DOHH2 (cell line): ENCODE measurements around the gene SEMA6A.

Source experiments
- H3F3A ChIP-seq: fragments of 200-600 bp; sonication (generic), shearing (Covaris generic); 2 replicates; pipeline ENCODE4 v1.6.0; 2016; ENCODE audit warnings: antibody characterized with exemption, mild to moderate bottlenecking; ENCODE audit not compliant: control insufficient read depth, insufficient read depth
- H3K27ac ChIP-seq: fragments of 200-600 bp; sonication (generic); 2 replicates; pipeline ENCODE4 v1.5.1; 2014; ENCODE audit warnings: low read depth, mild to moderate bottlenecking, low read length, moderate library complexity
- H3K27me3 ChIP-seq: fragments of 200-600 bp; sonication (generic); 2 replicates; pipeline ENCODE4 v1.6.1; 2014; ENCODE audit warnings: mild to moderate bottlenecking, low read length, mixed read lengths; ENCODE audit not compliant: control insufficient read depth
- H3K36me3 ChIP-seq: fragments of 200-600 bp; sonication (generic); 2 replicates; pipeline ENCODE4 v1.6.1; 2014; ENCODE audit warnings: mild to moderate bottlenecking, low read length, moderate library complexity, mixed read lengths; ENCODE audit not compliant: control insufficient read depth
- H3K4me1 ChIP-seq: fragments of 200-600 bp; sonication (generic); 2 replicates; pipeline ENCODE4 v1.6.1; 2014; ENCODE audit warnings: mild to moderate bottlenecking, low read length, mixed read lengths; ENCODE audit not compliant: control insufficient read depth
- H3K4me2 ChIP-seq: fragments of 200-600 bp; sonication (generic); 2 replicates; pipeline ENCODE4 v1.6.0; 2014; ENCODE audit warnings: mild to moderate bottlenecking, low read length, moderate library complexity
- H3K4me3 ChIP-seq: fragments of 200-600 bp; sonication (generic); 2 replicates; pipeline ENCODE4 v1.5.1; 2014; ENCODE audit warnings: mild to moderate bottlenecking, low read length, mixed read lengths
- H3K79me2 ChIP-seq: fragments of 200-600 bp; sonication (generic); 2 replicates; pipeline ENCODE4 v1.6.1; 2014; ENCODE audit warnings: mild to moderate bottlenecking, low read length, mixed read lengths; ENCODE audit not compliant: control insufficient read depth
- H3K9me2 ChIP-seq: fragments of 200-600 bp; sonication (generic); replicated peaks from 2 replicates; pipeline ENCODE4 v1.6.1; 2014; ENCODE audit warnings: mild to moderate bottlenecking, low read length, mixed read lengths; ENCODE audit not compliant: control insufficient read depth
- H3K9me3 ChIP-seq: fragments of 200-600 bp; sonication (generic); 2 replicates; pipeline ENCODE4 v1.6.1; 2014; ENCODE audit warnings: antibody characterized with exemption, low read length, mixed read lengths; ENCODE audit not compliant: control insufficient read depth, insufficient read depth
- H4K20me1 ChIP-seq: fragments of 200-600 bp; sonication (generic); 2 replicates; pipeline ENCODE4 v1.6.0; 2014; ENCODE audit warnings: low read depth, mild to moderate bottlenecking, antibody characterized with exemption, low read length, moderate library complexity; ENCODE audit not compliant: control insufficient read depth, insufficient read depth
- CTCF ChIP-seq: fragments of 200-600 bp; sonication (generic); IDR thresholded peaks from one replicate; pipeline ENCODE4 v1.5.1; 2014; ENCODE audit warnings: antibody characterized with exemption, mild to moderate bottlenecking, low read depth, low read length; ENCODE audit not compliant: poor library complexity, severe bottlenecking
- EZH2phosphoT487 ChIP-seq: fragments of 200-600 bp; sonication (generic); IDR thresholded peaks from 2 replicates; pipeline ENCODE4 v1.6.1; 2017; ENCODE audit warnings: borderline replicate concordance, mild to moderate bottlenecking, antibody characterized with exemption, low read length, moderate library complexity, mixed read lengths

Gene SEMA6A

GRCh38 chr5:116532762-116533525, 41.7 kb downstream of the SEMA6A start:
- H4K20me1 ChIP-seq: no peaks in the 10 kb centered on the region
- no peak overlapping the region for H3K27ac ChIP-seq
- no peaks in the 10 kb centered on the region for H3K4me1 ChIP-seq
- H3K36me3 ChIP-seq: no peaks in the 10 kb centered on the region
- no peaks in the 10 kb centered on the region for H3K9me2 ChIP-seq
- no peak overlapping the region for H3K4me2 ChIP-seq
- H3F3A ChIP-seq: no peaks in the 10 kb centered on the region
- no peak overlapping the region for H3K4me3 ChIP-seq
- no peaks in the 10 kb centered on the region for H3K9me3 ChIP-seq
- TF ChIP-seq EZH2phosphoT487 (no peak), CTCF (no peak)
- no peaks in the 10 kb centered on the region for H3K79me2 ChIP-seq
- H3K27me3 ChIP-seq: peaks cover 13% of the 10 kb centered on the region; the same call in 1 of the 2 replicates

- no peaks in the 10 kb centered on the region for H3K79me2 ChIP-seq
- no peaks in the 10 kb centered on the region for H4K20me1 ChIP-seq
- no peak overlapping the region for H3K4me2 ChIP-seq
- no peaks in the 10 kb centered on the region for H3K36me3 ChIP-seq
- peaks cover 17% of the 10 kb centered on the region for H3K27me3 ChIP-seq
- H3F3A ChIP-seq: no peaks in the 10 kb centered on the region
- H3K4me1 ChIP-seq: no peaks in the 10 kb centered on the region
- TF ChIP-seq CTCF (no peak), EZH2phosphoT487 (no peak)
- H3K4me3 ChIP-seq: no peak overlapping the region
- H3K9me3 ChIP-seq: no peaks in the 10 kb centered on the region
- no peaks in the 10 kb centered on the region for H3K9me2 ChIP-seq
- H3K27ac ChIP-seq: no peak overlapping the region
These were observed 43.0 kb downstream of the SEMA6A start for GRCh38 chr5:116531635-116532034.

- no peaks in the 10 kb centered on the region for H3K79me2 ChIP-seq
- no peak for TF ChIP-seq CTCF
- TF ChIP-seq EZH2phosphoT487: no peak
- no peak overlapping the region for H3K4me2 ChIP-seq
- H3K4me1 ChIP-seq: no peaks in the 10 kb centered on the region
- no peaks in the 10 kb centered on the region for H4K20me1 ChIP-seq
- peaks cover 17% of the 10 kb centered on the region for H3K27me3 ChIP-seq
- H3K9me3 ChIP-seq: no peaks in the 10 kb centered on the region
- H3K27ac ChIP-seq: no peak overlapping the region
- no peak overlapping the region for H3K4me3 ChIP-seq
- H3K9me2 ChIP-seq: no peaks in the 10 kb centered on the region
- H3K36me3 ChIP-seq: no peaks in the 10 kb centered on the region
- H3F3A ChIP-seq: no peaks in the 10 kb centered on the region
These were observed 43.5 kb downstream of the SEMA6A start for GRCh38 chr5:116531117-116531516.
